GM12878 (cell line): Measurements from ENCODE around the gene FAM53B. TPM values are rescaled to one million over a fixed set of nuclear protein-coding genes. Genes with fewer than 3 reads are reported as not detected.

ENCODE experiments used
- ATAC-seq: fragments of 200-7000 bp; cut with Tn5 transposase; 3 replicates; pipeline ENCODE4 v1.9.1; 2020; ENCODE audit warnings: mild to moderate bottlenecking, moderate library complexity
- BruUV-seq: library from RNA; stranded (reverse); fragments of 400-500 nt; replicated peaks from 2 replicates; lab custom pipeline; 2021; lab: Mats Ljungman, UMichigan
- CTCF ChIA-PET: fragments of 300-600 bp; sonication (Branson Sonifier 250); formaldehyde crosslinking; extraction: SDS; loops from one replicate; lab custom pipeline; 2021; ENCODE audit warnings: inconsistent platforms; lab: Yijun Ruan, JAX
- POLR2A ChIA-PET: fragments of 350-600 bp; formaldehyde crosslinking; extraction: SDS; loops from one replicate; lab custom pipeline; 2021; ENCODE audit warnings: inconsistent platforms; lab: Charles Lee
- RAD21 ChIA-PET: fragments of 300-600 bp; sonication (Branson Sonifier 250); formaldehyde crosslinking; loops from one replicate; lab custom pipeline; 2023; ENCODE audit warnings: antibody characterized with exemption; ENCODE audit not compliant: unreplicated experiment; lab: Charles Lee
- SMC1A ChIA-PET: fragments of 300-600 bp; sonication (Branson Sonifier 250); formaldehyde crosslinking; loops from one replicate; lab custom pipeline; 2023; ENCODE audit not compliant: unreplicated experiment, uncharacterized antibody; lab: Charles Lee
- DNase-seq: peaks from one replicate; pipeline ENCODE4 v3.0.0-alpha.2; 2011; ENCODE audit warnings: low read depth, low spot score
- FAIRE-seq: peaks from 3 replicates; lab custom pipeline; 2011; peaks lifted over from hg19 to GRCh38; lab: Jason Lieb, UNC
- H2AFZ ChIP-seq: 2 replicates; pipeline ENCODE4 v1.6.0; 2011; ENCODE audit warnings: low read depth, low read length, control low read depth; ENCODE audit not compliant: control insufficient read depth
- H3K27ac ChIP-seq: 2 replicates; pipeline ENCODE4 v1.5.1; 2011; ENCODE audit warnings: control low read depth; ENCODE audit not compliant: control insufficient read depth, insufficient read depth
- H3K27me3 ChIP-seq, 2 experiments: replicated peaks in 1 of 2; 2 replicates each; pipeline versions ENCODE4 v1.6.0 to v1.6.1; 2011; ENCODE audit warnings: low read length in 1 of 2; ENCODE audit not compliant: control insufficient read depth in 2 of 2, insufficient read depth in 2 of 2
- H3K36me3 ChIP-seq, 2 experiments: 2 replicates each; pipeline ENCODE4 v1.5.1; 2011; ENCODE audit warnings: low read length in 1 of 2; ENCODE audit not compliant: control insufficient read depth in 2 of 2, insufficient read depth in 2 of 2
- H3K4me1 ChIP-seq: 2 replicates; pipeline ENCODE4 v1.6.1; 2011; ENCODE audit warnings: mild to moderate bottlenecking, low read length, moderate library complexity, mixed read lengths; ENCODE audit not compliant: control insufficient read depth, insufficient read depth
- H3K4me2 ChIP-seq: 2 replicates; pipeline ENCODE4 v1.6.0; 2011; ENCODE audit warnings: control low read depth; ENCODE audit not compliant: control insufficient read depth, insufficient read depth
- H3K4me3 ChIP-seq: fragments of 200-600 bp; sonication (generic); 2 replicates; pipeline ENCODE4 v1.5.1; 2016
- H3K79me2 ChIP-seq: 2 replicates; pipeline ENCODE4 v1.6.0; 2011; ENCODE audit warnings: low read length; ENCODE audit not compliant: control insufficient read depth, insufficient read depth
- H3K9ac ChIP-seq: 2 replicates; pipeline ENCODE4 v1.8.0; 2011; ENCODE audit warnings: low read length, control low read depth, mixed read lengths; ENCODE audit not compliant: control insufficient read depth, insufficient read depth
- H3K9me3 ChIP-seq: replicated peaks from 3 replicates; pipeline ENCODE4 v1.5.1; 2011; ENCODE audit warnings: mild to moderate bottlenecking, low read length; ENCODE audit not compliant: control insufficient read depth, insufficient read depth
- H4K20me1 ChIP-seq: 2 replicates; pipeline ENCODE4 v1.6.0; 2011; ENCODE audit not compliant: control insufficient read depth, insufficient read depth
- CHD4 ChIP-seq: fragments of 200-600 bp; sonication (generic); IDR thresholded peaks from 2 replicates; pipeline ENCODE4 v1.6.1; 2016; ENCODE audit warnings: mild to moderate bottlenecking
- FOS ChIP-seq: IDR thresholded peaks from 3 replicates; pipeline ENCODE4 v1.6.1; 2011; ENCODE audit warnings: borderline replicate concordance; ENCODE audit not compliant: insufficient read length; ENCODE audit errors: extremely low read depth
- MLLT1 ChIP-seq: fragments of 450-650 bp; IDR thresholded peaks from 2 replicates; pipeline ENCODE4 v1.6.1; 2016; ENCODE audit warnings: mild to moderate bottlenecking
- NRF1 ChIP-seq: conservative IDR thresholded peaks from 2 replicates; pipeline ENCODE4 v1.6.1; 2011; ENCODE audit warnings: mild to moderate bottlenecking, low read depth, low read length, improper control_type of control experiment
- POU2F2 ChIP-seq: IDR thresholded peaks from 3 replicates; pipeline ENCODE4 v1.6.1; 2011; ENCODE audit warnings: low read depth, mild to moderate bottlenecking, low read length, borderline replicate concordance
- RAD21 ChIP-seq: IDR thresholded peaks from 2 replicates; pipeline ENCODE4 v1.6.1; 2011; ENCODE audit warnings: mild to moderate bottlenecking, low read depth, low read length, moderate library complexity; ENCODE audit not compliant: insufficient read depth
- YBX1 ChIP-seq: fragments of 450-650 bp; IDR thresholded peaks from 2 replicates; pipeline ENCODE4 v1.6.1; 2016; ENCODE audit warnings: antibody characterized with exemption
- ZNF24 ChIP-seq: fragments of 450-650 bp; IDR thresholded peaks from 2 replicates; pipeline ENCODE4 v1.6.1; 2017; ENCODE audit warnings: antibody characterized with exemption, mild to moderate bottlenecking
- ZNF384 ChIP-seq: IDR thresholded peaks from 2 replicates; pipeline ENCODE4 v1.6.1; 2012; ENCODE audit warnings: low read depth, mild to moderate bottlenecking, low read length, improper control_type of control experiment, borderline replicate concordance
- ZSCAN29 ChIP-seq: fragments of 450-650 bp; IDR thresholded peaks from 2 replicates; pipeline ENCODE4 v1.6.1; 2017; ENCODE audit warnings: mild to moderate bottlenecking, moderate library complexity
- ZZZ3 ChIP-seq: IDR thresholded peaks from 2 replicates; pipeline ENCODE4 v1.6.1; 2011; ENCODE audit warnings: low read depth; ENCODE audit not compliant: control insufficient read depth, insufficient read length
- WGBS: methylation state at CpG from one replicate; pipeline ENCODE4 v1.1.6; 2016; ENCODE audit warnings: low lambda C conversion rate; ENCODE audit not compliant: insufficient replicate concordance, insufficient coverage; ENCODE audit errors: missing lambda C conversion rate; 5-methylcytosine and 5-hydroxymethylcytosine counted together
- in situ Hi-C: fragments of 300-500 bp; cut with MboI; formaldehyde crosslinking; loops from 9 replicates; pipeline ENCODE4 v1.14.3; 2018; ENCODE audit warnings: mixed read lengths
- intact Hi-C: fragments of 100-400 bp; cut with micrococcal nuclease; formaldehyde crosslinking; loops from one replicate; pipeline ENCODE4 v1.14.2; 2022; ENCODE audit not compliant: unreplicated experiment
- polyA plus RNA-seq, 11 experiments: library from polyadenylated mRNA; depleted of rRNA in 4 of 11; unstranded in 6 of 11; stranded (reverse) in 5 of 11; fragments of >200 nt; fragmentation: Nextera tagmentation in 4 of 11; fragmentation: Illumina TruSeq in 1 of 11; extraction: Ambion mirVana in 4 of 11; extraction: Trizol in 1 of 11; gene quantifications; 1 replicate in 1 of 11; 2 replicates in 10 of 11; pipeline versions ENCODE4 v1.2.1 to v1.2.3, GENCODE V29; 2011 to 2016; ENCODE audit warnings: inconsistent platforms in 2 of 11, missing spikeins in 2 of 11, low read depth in 1 of 11
- total RNA-seq, 4 experiments: library from RNA; depleted of rRNA in 3 of 4; stranded (reverse); fragments of >200 nt in 3 of 4; fragmentation: Illumina TruSeq in 1 of 4; extraction: Trizol in 1 of 4; gene quantifications; 2 replicates each; pipeline versions ENCODE4 v1.2.1 to v1.2.3, GENCODE V29; 2013 to 2021
- TF ChIP-seq, protein P1 (sequence below): fragments of 450-650 bp; formaldehyde crosslinking; IDR thresholded peaks from 2 replicates; pipeline ENCODE4 v1.4.0; 2022; ENCODE audit warnings: mild to moderate bottlenecking, moderate library complexity
- TF ChIP-seq, protein P2 (sequence below): fragments of 450-650 bp; IDR thresholded peaks from 2 replicates; pipeline ENCODE4 v1.6.1; 2017; ENCODE audit warnings: mild to moderate bottlenecking, moderate library complexity

The FAM53B gene
- total and polyA plus RNA-seq, 10 of the 15 experiments (the other 5 are each of a cell fraction or from before 2014, with no cell fraction given) = 0.05 to 26.3 (median 8.1) TPM

GRCh38 chr10:124616836-124617130 is 127.4 kb downstream of the FAM53B start:
- Histone ChIP-seq H3K4me3 (no peak overlapping the region), H3K9me3 (no peaks in the 10 kb centered on the region), H3K27ac (no peak overlapping the region), H3K36me3 (peaks cover 0 to 7% of the 10 kb centered on the region in 2 experiments; a peak in 2 of 4 replicates), H3K79me2 (no peaks in the 10 kb centered on the region), H3K9ac (no peak overlapping the region), H4K20me1 (no peaks in the 10 kb centered on the region), H3K27me3 (no peaks in the 10 kb centered on the region), H3K4me1 (peaks cover 65% of the 10 kb centered on the region), H2AFZ (no peak overlapping the region), H3K4me2 (no peak overlapping the region)
- in situ Hi-C loops (no loop called here), intact Hi-C loops (no loop called here)
- WGBS = 59% methylated on average over 4 of the region's 4 CpGs
- ATAC-seq = no peak
- TF ChIP-seq ZSCAN29 (no peak), POU2F2 (no peak), NRF1 (no peak), ZNF24 (no peak), MLLT1 (no peak), RAD21 (no peak), CHD4 (no peak), ZNF384 (no peak), ZZZ3 (no peak), YBX1 (no peak), FOS (no peak)
- TF ChIP-seq, protein P1, sequence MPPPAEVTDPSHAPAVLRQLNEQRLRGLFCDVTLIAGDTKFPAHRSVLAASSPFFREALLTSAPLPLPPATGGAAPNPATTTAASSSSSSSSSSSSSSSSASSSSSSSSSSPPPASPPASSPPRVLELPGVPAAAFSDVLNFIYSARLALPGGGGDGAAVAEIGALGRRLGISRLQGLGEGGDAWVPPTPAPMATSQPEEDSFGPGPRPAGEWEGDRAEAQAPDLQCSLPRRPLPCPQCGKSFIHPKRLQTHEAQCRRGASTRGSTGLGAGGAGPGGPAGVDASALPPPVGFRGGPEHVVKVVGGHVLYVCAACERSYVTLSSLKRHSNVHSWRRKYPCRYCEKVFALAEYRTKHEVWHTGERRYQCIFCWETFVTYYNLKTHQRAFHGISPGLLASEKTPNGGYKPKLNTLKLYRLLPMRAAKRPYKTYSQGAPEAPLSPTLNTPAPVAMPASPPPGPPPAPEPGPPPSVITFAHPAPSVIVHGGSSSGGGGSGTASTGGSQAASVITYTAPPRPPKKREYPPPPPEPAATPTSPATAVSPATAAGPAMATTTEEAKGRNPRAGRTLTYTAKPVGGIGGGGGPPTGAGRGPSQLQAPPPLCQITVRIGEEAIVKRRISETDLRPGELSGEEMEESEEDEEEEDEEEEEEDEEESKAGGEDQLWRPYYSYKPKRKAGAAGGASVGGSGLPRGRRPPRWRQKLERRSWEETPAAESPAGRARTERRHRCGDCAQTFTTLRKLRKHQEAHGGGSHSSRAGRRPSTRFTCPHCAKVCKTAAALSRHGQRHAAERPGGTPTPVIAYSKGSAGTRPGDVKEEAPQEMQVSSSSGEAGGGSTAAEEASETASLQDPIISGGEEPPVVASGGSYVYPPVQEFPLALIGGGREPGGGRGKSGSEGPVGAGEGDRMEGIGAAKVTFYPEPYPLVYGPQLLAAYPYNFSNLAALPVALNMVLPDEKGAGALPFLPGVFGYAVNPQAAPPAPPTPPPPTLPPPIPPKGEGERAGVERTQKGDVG (CRISPR knock-in tag) = no peak
- TF ChIP-seq, protein P2, sequence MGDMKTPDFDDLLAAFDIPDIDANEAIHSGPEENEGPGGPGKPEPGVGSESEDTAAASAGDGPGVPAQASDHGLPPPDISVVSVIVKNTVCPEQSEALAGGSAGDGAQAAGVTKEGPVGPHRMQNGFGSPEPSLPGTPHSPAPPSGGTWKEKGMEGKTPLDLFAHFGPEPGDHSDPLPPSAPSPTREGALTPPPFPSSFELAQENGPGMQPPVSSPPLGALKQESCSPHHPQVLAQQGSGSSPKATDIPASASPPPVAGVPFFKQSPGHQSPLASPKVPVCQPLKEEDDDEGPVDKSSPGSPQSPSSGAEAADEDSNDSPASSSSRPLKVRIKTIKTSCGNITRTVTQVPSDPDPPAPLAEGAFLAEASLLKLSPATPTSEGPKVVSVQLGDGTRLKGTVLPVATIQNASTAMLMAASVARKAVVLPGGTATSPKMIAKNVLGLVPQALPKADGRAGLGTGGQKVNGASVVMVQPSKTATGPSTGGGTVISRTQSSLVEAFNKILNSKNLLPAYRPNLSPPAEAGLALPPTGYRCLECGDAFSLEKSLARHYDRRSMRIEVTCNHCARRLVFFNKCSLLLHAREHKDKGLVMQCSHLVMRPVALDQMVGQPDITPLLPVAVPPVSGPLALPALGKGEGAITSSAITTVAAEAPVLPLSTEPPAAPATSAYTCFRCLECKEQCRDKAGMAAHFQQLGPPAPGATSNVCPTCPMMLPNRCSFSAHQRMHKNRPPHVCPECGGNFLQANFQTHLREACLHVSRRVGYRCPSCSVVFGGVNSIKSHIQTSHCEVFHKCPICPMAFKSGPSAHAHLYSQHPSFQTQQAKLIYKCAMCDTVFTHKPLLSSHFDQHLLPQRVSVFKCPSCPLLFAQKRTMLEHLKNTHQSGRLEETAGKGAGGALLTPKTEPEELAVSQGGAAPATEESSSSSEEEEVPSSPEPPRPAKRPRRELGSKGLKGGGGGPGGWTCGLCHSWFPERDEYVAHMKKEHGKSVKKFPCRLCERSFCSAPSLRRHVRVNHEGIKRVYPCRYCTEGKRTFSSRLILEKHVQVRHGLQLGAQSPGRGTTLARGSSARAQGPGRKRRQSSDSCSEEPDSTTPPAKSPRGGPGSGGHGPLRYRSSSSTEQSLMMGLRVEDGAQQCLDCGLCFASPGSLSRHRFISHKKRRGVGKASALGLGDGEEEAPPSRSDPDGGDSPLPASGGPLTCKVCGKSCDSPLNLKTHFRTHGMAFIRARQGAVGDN = no peak
- ChIA-PET SMC1A (no interaction called here), POLR2A (no interaction called here), RAD21 (interaction anchor here (1.7 kb wide), 1 partner anchor 125 kb away, joined by 4 read pairs; no protein-coding TSS in a partner anchor), CTCF (no interaction called here)
- FAIRE-seq = no peak
- no peak for DNase-seq
- BruUV-seq = no TSS peak
